Measurements from ENCODE around the gene GLIS1.

GRCh38 chr1:53481456-53481855, 257.5 kb downstream of the GLIS1 start:
- no peak for TF ChIP-seq CTCF (IDR thresholded peaks at IDR 0.05)
- no peak for TF ChIP-seq POLR2A (IDR thresholded peaks at IDR 0.05)
- no peak for TF ChIP-seq EP300 (IDR thresholded peaks at IDR 0.05)
